ENCODE data around the gene ALX3. TPM values are rescaled to one million over a fixed set of nuclear protein-coding genes. Genes with fewer than 3 reads are reported as not detected.

ALX3 gene
- polyA plus RNA-seq, 4 donors = 0.09 TPM; not detected in 3

- H3K9me3 ChIP-seq (ENCODE audit: control insufficient read depth in 2 of 2, insufficient read depth in 1 of 2, low read depth in 1 of 2, low read length in 1 of 2) = no peaks in the 10 kb centered on the region
- peaks cover 0 to 31% (median 5%) of the 10 kb centered on the region in 3 donors for H3K27me3 ChIP-seq (ENCODE audit: control insufficient read depth in 3 of 3, insufficient read depth in 3 of 3, low read length in 3 of 3)
- no peak overlapping the region for H3K27ac ChIP-seq (ENCODE audit: low read depth in 1 of 3, low read length in 2 of 3)
- no peak overlapping the region for H3K4me3 ChIP-seq (ENCODE audit: low read depth in 1 of 3, low read length in 3 of 3)
- DNase-seq (no peak), FAIRE-seq (no peak)
- WGBS, 3 donors = 75 to 81% (median 76%) methylated on average over 4 of the region's 4 CpGs
- no peaks in the 10 kb centered on the region for H3K4me1 ChIP-seq (ENCODE audit: control insufficient read depth in 3 of 3, insufficient read depth in 2 of 3, low read depth in 1 of 3, low read length in 2 of 3)
- H3K36me3 ChIP-seq (ENCODE audit: control insufficient read depth in 3 of 3, insufficient read depth in 2 of 3, low read depth in 1 of 3, low read length in 3 of 3) = no peaks in the 10 kb centered on the region
These were observed 40.6 kb upstream of the ALX3 start for GRCh38 chr1:110111081-110111480.

- H3K4me3 ChIP-seq (ENCODE audit: low read depth in 1 of 3, low read length in 3 of 3) = no peak overlapping the region
- no peaks in the 10 kb centered on the region for H3K36me3 ChIP-seq (ENCODE audit: control insufficient read depth in 3 of 3, insufficient read depth in 2 of 3, low read depth in 1 of 3, low read length in 3 of 3)
- H3K27me3 ChIP-seq (ENCODE audit: control insufficient read depth in 3 of 3, insufficient read depth in 3 of 3, low read length in 3 of 3) = peaks cover 0 to 11% (median 3%) of the 10 kb centered on the region in 3 donors
- FAIRE-seq (no peak), DNase-seq (no peak)
- no peaks in the 10 kb centered on the region for H3K9me3 ChIP-seq (ENCODE audit: control insufficient read depth in 2 of 2, insufficient read depth in 1 of 2, low read depth in 1 of 2, low read length in 1 of 2)
- H3K4me1 ChIP-seq (ENCODE audit: control insufficient read depth in 3 of 3, insufficient read depth in 2 of 3, low read depth in 1 of 3, low read length in 2 of 3) = no peaks in the 10 kb centered on the region
- H3K27ac ChIP-seq (ENCODE audit: low read depth in 1 of 3, low read length in 2 of 3) = no peak overlapping the region
- 57 to 76% (median 70%) methylated on average over 7 of the region's 7 CpGs for WGBS, 3 donors
These were observed 37.5 kb upstream of the ALX3 start for GRCh38 chr1:110107867-110108469.

GRCh38 chr1:110106013-110106941, 35.8 kb upstream of the ALX3 start:
- Histone ChIP-seq H3K27ac (ENCODE audit: low read depth in 1 of 3, low read length in 2 of 3) (no peak overlapping the region), H3K4me1 (ENCODE audit: control insufficient read depth in 3 of 3, insufficient read depth in 2 of 3, low read depth in 1 of 3, low read length in 2 of 3) (no peaks in the 10 kb centered on the region), H3K4me3 (ENCODE audit: low read depth in 1 of 3, low read length in 3 of 3) (no peak overlapping the region), H3K36me3 (ENCODE audit: control insufficient read depth in 3 of 3, insufficient read depth in 2 of 3, low read depth in 1 of 3, low read length in 3 of 3) (no peaks in the 10 kb centered on the region), H3K27me3 (ENCODE audit: control insufficient read depth in 3 of 3, insufficient read depth in 3 of 3, low read length in 3 of 3) (peaks cover 0 to 11% (median 0%) of the 10 kb centered on the region in 3 donors), H3K9me3 (ENCODE audit: control insufficient read depth in 2 of 2, insufficient read depth in 1 of 2, low read depth in 1 of 2, low read length in 1 of 2) (no peaks in the 10 kb centered on the region)
- 18 to 25% (median 19%) methylated on average over 8 of the region's 8 CpGs for WGBS, 3 donors
- peak; percentile 66 to 75 for DNase-seq
- FAIRE-seq = no peak

- FAIRE-seq (no peak), DNase-seq (no peak)
- 60 to 74% (median 61%) methylated on average over 7 of the region's 7 CpGs for WGBS, 3 donors
- Histone ChIP-seq H3K36me3 (ENCODE audit: control insufficient read depth in 3 of 3, insufficient read depth in 2 of 3, low read depth in 1 of 3, low read length in 3 of 3) (no peaks in the 10 kb centered on the region), H3K4me3 (ENCODE audit: low read depth in 1 of 3, low read length in 3 of 3) (no peak overlapping the region), H3K27ac (ENCODE audit: low read depth in 1 of 3, low read length in 2 of 3) (no peak overlapping the region), H3K9me3 (ENCODE audit: control insufficient read depth in 2 of 2, insufficient read depth in 1 of 2, low read depth in 1 of 2, low read length in 1 of 2) (no peaks in the 10 kb centered on the region), H3K27me3 (ENCODE audit: control insufficient read depth in 3 of 3, insufficient read depth in 3 of 3, low read length in 3 of 3) (peaks cover 0 to 14% (median 0%) of the 10 kb centered on the region in 3 donors), H3K4me1 (ENCODE audit: control insufficient read depth in 3 of 3, insufficient read depth in 2 of 3, low read depth in 1 of 3, low read length in 2 of 3) (no peaks in the 10 kb centered on the region)
These were observed 31.6 kb upstream of the ALX3 start for GRCh38 chr1:110102081-110102480.

GRCh38 chr1:110100335-110100734, 29.9 kb upstream of the ALX3 start:
- Histone ChIP-seq H3K4me1 (ENCODE audit: control insufficient read depth in 3 of 3, insufficient read depth in 2 of 3, low read depth in 1 of 3, low read length in 2 of 3) (no peaks in the 10 kb centered on the region), H3K27me3 (ENCODE audit: control insufficient read depth in 3 of 3, insufficient read depth in 3 of 3, low read length in 3 of 3) (peaks cover 0 to 17% (median 0%) of the 10 kb centered on the region in 3 donors), H3K27ac (ENCODE audit: low read depth in 1 of 3, low read length in 2 of 3) (no peak overlapping the region), H3K4me3 (ENCODE audit: low read depth in 1 of 3, low read length in 3 of 3) (no peak overlapping the region), H3K9me3 (ENCODE audit: control insufficient read depth in 2 of 2, insufficient read depth in 1 of 2, low read depth in 1 of 2, low read length in 1 of 2) (no peaks in the 10 kb centered on the region), H3K36me3 (ENCODE audit: control insufficient read depth in 3 of 3, insufficient read depth in 2 of 3, low read depth in 1 of 3, low read length in 3 of 3) (no peaks in the 10 kb centered on the region)
- FAIRE-seq (no peak), DNase-seq (no peak)
- WGBS, 3 donors = 64 to 66% (median 65%) methylated on average over 2 of the region's 2 CpGs

GRCh38 chr1:110098222-110099026, 28.0 kb upstream of the ALX3 start:
- WGBS, 3 donors = 59 to 69% (median 60%) methylated on average over 9 of the region's 9 CpGs
- no peak overlapping the region for H3K27ac ChIP-seq (ENCODE audit: low read depth in 1 of 3, low read length in 2 of 3)
- H3K36me3 ChIP-seq (ENCODE audit: control insufficient read depth in 3 of 3, insufficient read depth in 2 of 3, low read depth in 1 of 3, low read length in 3 of 3) = no peaks in the 10 kb centered on the region
- no peaks in the 10 kb centered on the region for H3K4me1 ChIP-seq (ENCODE audit: control insufficient read depth in 3 of 3, insufficient read depth in 2 of 3, low read depth in 1 of 3, low read length in 2 of 3)
- H3K9me3 ChIP-seq (ENCODE audit: control insufficient read depth in 2 of 2, insufficient read depth in 1 of 2, low read depth in 1 of 2, low read length in 1 of 2) = peaks cover 0 to 3% of the 10 kb centered on the region in 2 donors
- H3K27me3 ChIP-seq (ENCODE audit: control insufficient read depth in 3 of 3, insufficient read depth in 3 of 3, low read length in 3 of 3) = peaks cover 3 to 21% (median 3%) of the 10 kb centered on the region in 3 donors
- FAIRE-seq (no peak), DNase-seq (no peak)
- H3K4me3 ChIP-seq (ENCODE audit: low read depth in 1 of 3, low read length in 3 of 3) = no peak overlapping the region

- no peaks in the 10 kb centered on the region for H3K4me1 ChIP-seq (ENCODE audit: control insufficient read depth in 3 of 3, insufficient read depth in 2 of 3, low read depth in 1 of 3, low read length in 2 of 3)
- peaks cover 3 to 21% (median 3%) of the 10 kb centered on the region in 3 donors for H3K27me3 ChIP-seq (ENCODE audit: control insufficient read depth in 3 of 3, insufficient read depth in 3 of 3, low read length in 3 of 3)
- H3K9me3 ChIP-seq (ENCODE audit: control insufficient read depth in 2 of 2, insufficient read depth in 1 of 2, low read depth in 1 of 2, low read length in 1 of 2) = peaks cover 0 to 3% of the 10 kb centered on the region in 2 donors
- H3K4me3 ChIP-seq (ENCODE audit: low read depth in 1 of 3, low read length in 3 of 3) = no peak overlapping the region
- no peak overlapping the region for H3K27ac ChIP-seq (ENCODE audit: low read depth in 1 of 3, low read length in 2 of 3)
- DNase-seq = no peak
- H3K36me3 ChIP-seq (ENCODE audit: control insufficient read depth in 3 of 3, insufficient read depth in 2 of 3, low read depth in 1 of 3, low read length in 3 of 3) = no peaks in the 10 kb centered on the region
- no peak for FAIRE-seq
- 76 to 82% (median 80%) methylated on average over 11 of the region's 11 CpGs for WGBS, 3 donors
These were observed 27.2 kb upstream of the ALX3 start for GRCh38 chr1:110097507-110098221.
